KOPT-K1 (cell line): Measurements from ENCODE around the gene OR51L1.

Experiments
- H3K27ac ChIP-seq: fragments of 200-600 bp; sonication (generic); 2 replicates; pipeline ENCODE4 v1.5.1; 2016; ENCODE audit warnings: antibody characterized with exemption, mild to moderate bottlenecking, low read depth, low read length; ENCODE audit not compliant: poor library complexity, severe bottlenecking
- H3K36me3 ChIP-seq: fragments of 200-600 bp; sonication (generic); 2 replicates; pipeline ENCODE4 v1.5.1; 2017; ENCODE audit warnings: antibody characterized with exemption, mild to moderate bottlenecking, low read length, moderate library complexity; ENCODE audit not compliant: insufficient read depth
- H3K9me3 ChIP-seq: fragments of 200-600 bp; sonication (generic); 2 replicates; pipeline ENCODE4 v1.5.1; 2017; ENCODE audit warnings: antibody characterized with exemption, low read length, mild to moderate bottlenecking; ENCODE audit not compliant: insufficient read depth, poor library complexity, severe bottlenecking

The OR51L1 gene

GRCh38 chr11:5021996-5022395, 27.3 kb downstream of the OR51L1 start:
- no peaks in the 10 kb centered on the region for H3K36me3 ChIP-seq
- peaks cover 10% of the 10 kb centered on the region for H3K9me3 ChIP-seq
- no peak overlapping the region for H3K27ac ChIP-seq

- H3K27ac ChIP-seq: no peak overlapping the region
- H3K9me3 ChIP-seq: no peaks in the 10 kb centered on the region
- no peaks in the 10 kb centered on the region for H3K36me3 ChIP-seq
These were observed 42.0 kb downstream of the OR51L1 start for GRCh38 chr11:5036669-5037068.

GRCh38 chr11:5037926-5038325, 43.3 kb downstream of the OR51L1 start:
- Histone ChIP-seq H3K36me3 (no peaks in the 10 kb centered on the region), H3K9me3 (no peaks in the 10 kb centered on the region), H3K27ac (no peak overlapping the region)

GRCh38 chr11:5038341-5038740, 43.7 kb downstream of the OR51L1 start:
- no peaks in the 10 kb centered on the region for H3K9me3 ChIP-seq
- H3K36me3 ChIP-seq: no peaks in the 10 kb centered on the region
- no peak overlapping the region for H3K27ac ChIP-seq

- Histone ChIP-seq H3K27ac (no peak overlapping the region), H3K36me3 (no peaks in the 10 kb centered on the region), H3K9me3 (no peaks in the 10 kb centered on the region)
These were observed 46.2 kb downstream of the OR51L1 start for GRCh38 chr11:5040876-5041275.

GRCh38 chr11:5042091-5042490, 47.4 kb downstream of the OR51L1 start:
- H3K27ac ChIP-seq: no peak overlapping the region
- H3K36me3 ChIP-seq: no peaks in the 10 kb centered on the region

GRCh38 chr11:5043380-5043779, 48.7 kb downstream of the OR51L1 start:
- Histone ChIP-seq H3K36me3 (no peaks in the 10 kb centered on the region), H3K9me3 (no peaks in the 10 kb centered on the region), H3K27ac (no peak overlapping the region)

More at GRCh38 chr11:5042091-5042490, 47.4 kb downstream of the OR51L1 start:
- no peaks in the 10 kb centered on the region for H3K9me3 ChIP-seq

- H3K36me3 ChIP-seq: no peaks in the 10 kb centered on the region
- no peaks in the 10 kb centered on the region for H3K9me3 ChIP-seq
- no peak within 1 kb of the TSS for H3K27ac ChIP-seq
These were observed 51.6 kb downstream of the OR51L1 start, which contains the start of gene OR52J3 for GRCh38 chr11:5046226-5046625. TSS of gene OR52J3 (plus strand) at chr11:5046526. CDS start at chr11:5046526, 0 bp downstream.

- Histone ChIP-seq H3K36me3 (no peaks in the 10 kb centered on the region), H3K27ac (no peak overlapping the region), H3K9me3 (no peaks in the 10 kb centered on the region)
These were observed 52.2 kb downstream of the OR51L1 start for GRCh38 chr11:5046754-5047330.
